Measurements from ENCODE around the gene TMEM128. TPM values are rescaled to one million over a fixed set of nuclear protein-coding genes. Genes with fewer than 3 reads are reported as not detected.

TMEM128 gene
- total RNA-seq, 2 donors from 2014 or later = 14.7 to 35.8 TPM

GRCh38 chr4:4277531-4277930 lies 29.5 kb upstream of the TMEM128 start:
- H3K4me3 ChIP-seq = no peak overlapping the region
- intact Hi-C loops (cut with DNase I) = no loop called here
- no peak for DNase-seq (ENCODE audit: low spot score)
- peaks cover 0 to 18% of the 10 kb centered on the region in 2 donors for H3K36me3 ChIP-seq
- no peaks in the 10 kb centered on the region for H3K4me1 ChIP-seq (replicated peaks)
- no peaks in the 10 kb centered on the region for H3K27me3 ChIP-seq (replicated peaks; ENCODE audit: insufficient read depth)
- H3K9me3 ChIP-seq = no peaks in the 10 kb centered on the region
- WGBS = 71% methylated on average over 6 of the region's 6 CpGs
- TF ChIP-seq POLR2AphosphoS5 (IDR thresholded peaks at IDR 0.05) (no peak), CTCF (IDR thresholded peaks at IDR 0.05) (no peak), POLR2A (IDR thresholded peaks at IDR 0.05) (no peak)
- no peak overlapping the region for H3K27ac ChIP-seq

- peaks cover 0 to 18% of the 10 kb centered on the region in 2 donors for H3K36me3 ChIP-seq
- no peak overlapping the region for H3K4me3 ChIP-seq
- no peaks in the 10 kb centered on the region for H3K27me3 ChIP-seq (replicated peaks; ENCODE audit: insufficient read depth)
- intact Hi-C loops (cut with DNase I) = no loop called here
- WGBS = 96% methylated on average over 14 of the region's 14 CpGs
- TF ChIP-seq CTCF (IDR thresholded peaks at IDR 0.05) (no peak), POLR2A (IDR thresholded peaks at IDR 0.05) (no peak), POLR2AphosphoS5 (IDR thresholded peaks at IDR 0.05) (no peak)
- DNase-seq (ENCODE audit: low spot score) = no peak
- no peaks in the 10 kb centered on the region for H3K9me3 ChIP-seq
- no peaks in the 10 kb centered on the region for H3K4me1 ChIP-seq (replicated peaks)
- no peak overlapping the region for H3K27ac ChIP-seq
These were observed 26.2 kb upstream of the TMEM128 start for GRCh38 chr4:4274226-4274625.

GRCh38 chr4:4271912-4272311 lies 23.9 kb upstream of the TMEM128 start:
- Histone ChIP-seq H3K36me3 (peaks cover 0 to 11% of the 10 kb centered on the region in 2 donors), H3K9me3 (no peaks in the 10 kb centered on the region), H3K4me3 (no peak overlapping the region), H3K4me1 (replicated peaks) (no peaks in the 10 kb centered on the region), H3K27ac (no peak overlapping the region), H3K27me3 (replicated peaks; ENCODE audit: insufficient read depth) (no peaks in the 10 kb centered on the region)
- intact Hi-C loops (cut with DNase I) = no loop called here
- WGBS = 88% methylated on average over 10 of the region's 10 CpGs
- DNase-seq (ENCODE audit: low spot score) = no peak
- TF ChIP-seq POLR2AphosphoS5 (IDR thresholded peaks at IDR 0.05) = no peak
- TF ChIP-seq POLR2A (IDR thresholded peaks at IDR 0.05) = no peak
- TF ChIP-seq CTCF (IDR thresholded peaks at IDR 0.05) = no peak

- intact Hi-C loops (cut with DNase I) = no loop called here
- peaks cover 0 to 11% of the 10 kb centered on the region in 2 donors for H3K36me3 ChIP-seq
- no peak overlapping the region for H3K4me3 ChIP-seq
- 69% methylated on average over 4 of the region's 4 CpGs for WGBS
- H3K27ac ChIP-seq = no peak overlapping the region
- no peaks in the 10 kb centered on the region for H3K9me3 ChIP-seq
- TF ChIP-seq POLR2A (IDR thresholded peaks at IDR 0.05) (no peak), POLR2AphosphoS5 (IDR thresholded peaks at IDR 0.05) (no peak), CTCF (IDR thresholded peaks at IDR 0.05) (no peak)
- no peaks in the 10 kb centered on the region for H3K27me3 ChIP-seq (replicated peaks; ENCODE audit: insufficient read depth)
- no peaks in the 10 kb centered on the region for H3K4me1 ChIP-seq (replicated peaks)
- no peak for DNase-seq (ENCODE audit: low spot score)
These were observed 22.5 kb upstream of the TMEM128 start for GRCh38 chr4:4270529-4270928.

GRCh38 chr4:4269856-4270255 lies 21.8 kb upstream of the TMEM128 start:
- Histone ChIP-seq H3K9me3 (no peaks in the 10 kb centered on the region), H3K27me3 (replicated peaks; ENCODE audit: insufficient read depth) (no peaks in the 10 kb centered on the region), H3K4me1 (replicated peaks) (no peaks in the 10 kb centered on the region), H3K4me3 (no peak overlapping the region), H3K36me3 (peaks cover 0 to 11% of the 10 kb centered on the region in 2 donors), H3K27ac (no peak overlapping the region)
- intact Hi-C loops (cut with DNase I) = no loop called here
- no peak for DNase-seq (ENCODE audit: low spot score)
- 91% methylated on average over 4 of the region's 4 CpGs for WGBS
- TF ChIP-seq CTCF (IDR thresholded peaks at IDR 0.05) (no peak), POLR2A (IDR thresholded peaks at IDR 0.05) (no peak), POLR2AphosphoS5 (IDR thresholded peaks at IDR 0.05) (no peak)

All from prostate gland (tissue), 2 donors.